NCI-H1105 (cell line): ENCODE results near the gene KDELR3.

ENCODE experiments used
- DNase-seq: peaks from one replicate; lab custom pipeline; 2025; lab: John Stamatoyannopoulos, UW

KDELR3 gene

DNA sequence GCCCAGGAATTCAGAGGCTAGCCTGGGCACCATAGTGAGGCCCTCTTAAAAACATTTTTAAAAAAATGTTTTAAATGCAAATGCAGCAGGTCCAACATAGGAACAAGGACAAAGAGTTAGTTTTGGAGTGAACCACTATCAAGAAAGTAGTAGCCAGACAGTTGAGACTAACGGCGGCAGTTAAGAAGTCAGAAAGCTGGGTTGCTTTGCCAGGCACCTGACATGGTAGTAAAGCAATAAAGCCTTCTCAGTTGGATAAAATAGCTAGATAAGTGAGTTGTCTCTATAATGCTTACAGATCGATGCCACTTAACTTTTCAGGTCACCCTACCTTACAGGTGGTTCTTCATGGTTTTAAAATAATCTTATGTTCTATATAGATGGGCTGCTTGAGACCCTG is 55.1 kb downstream of the KDELR3 start:
- no peak for DNase-seq

DNA sequence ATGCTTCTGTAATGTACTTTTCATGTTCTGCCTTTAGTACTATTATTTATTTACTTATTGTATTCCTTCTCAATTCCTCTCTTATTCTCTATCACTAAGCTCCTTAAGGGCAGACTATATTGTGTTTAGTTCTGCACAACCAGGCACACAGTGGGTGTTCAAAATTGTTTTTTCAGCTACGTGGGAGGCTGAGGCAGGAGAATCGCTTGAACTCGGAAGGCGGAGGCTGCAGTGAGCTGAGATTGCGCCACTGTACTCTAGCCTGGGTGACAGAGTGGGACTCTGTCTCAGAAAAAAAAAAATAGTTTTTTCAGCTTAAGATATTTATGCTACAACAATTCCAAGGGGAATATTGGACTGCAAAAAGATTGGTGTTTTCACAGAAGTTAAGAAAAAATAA is 55.6 kb downstream of the KDELR3 start:
- DNase-seq = no peak

DNA sequence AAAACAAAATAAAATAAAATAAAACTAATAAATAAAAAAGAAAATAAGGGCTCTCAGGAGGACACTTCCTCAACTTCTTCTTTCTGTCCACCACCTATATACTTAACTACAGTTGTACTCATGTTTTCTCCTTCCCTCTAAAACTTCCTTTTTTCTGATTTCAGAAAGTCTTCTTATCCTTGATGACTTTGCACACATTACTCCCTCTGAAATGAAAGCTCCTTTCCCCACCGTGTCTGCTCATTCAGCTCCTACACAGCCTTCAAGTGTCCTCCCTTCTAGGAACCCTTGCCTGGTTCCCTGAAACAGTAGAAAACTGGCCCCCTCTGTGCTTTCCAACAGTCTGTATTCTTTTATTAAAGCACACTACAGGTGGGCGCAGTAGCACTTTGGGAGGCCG is 56.5 kb downstream of the KDELR3 start:
- DNase-seq = no peak

DNA sequence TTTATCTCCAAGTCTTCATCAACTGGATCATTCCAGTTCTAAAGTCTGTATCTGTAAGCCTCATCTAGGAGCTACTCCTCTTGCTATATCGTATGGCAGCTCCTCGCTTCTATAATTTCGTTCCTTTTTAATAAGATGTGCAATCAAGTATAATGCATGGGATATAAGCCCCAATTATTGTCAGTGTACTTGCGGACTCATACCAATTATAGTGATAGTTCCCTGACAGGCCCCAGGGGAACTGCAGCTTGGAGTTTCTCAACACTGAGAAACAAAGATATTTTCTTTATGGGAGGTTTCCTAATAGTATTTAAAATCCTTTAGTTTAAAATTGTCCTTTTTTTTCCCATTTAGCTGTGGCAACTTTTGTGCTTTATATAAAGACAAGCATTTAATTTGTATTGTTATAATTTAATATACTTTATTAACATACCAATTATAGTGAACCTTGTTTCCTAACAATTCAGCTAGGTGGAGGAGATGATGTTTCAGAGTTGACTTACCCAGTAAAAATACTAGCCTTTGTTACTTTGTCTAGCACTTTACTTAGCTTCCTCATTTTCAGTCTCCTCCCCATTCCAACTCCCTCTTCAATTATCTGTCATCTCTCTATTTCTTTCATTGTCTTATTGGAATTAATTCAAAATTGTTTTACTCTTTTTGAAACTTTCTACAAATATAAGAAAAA is 63.5 kb downstream of the KDELR3 start:
- no peak for DNase-seq
